ENCODE measurements around the gene SPTBN4.
"Not testable (repeated sequence)": the region's sequence is repeated elsewhere in the genome, so short reads cannot be mapped to it uniquely, and the experiment has no call there.

Gene SPTBN4

GRCh38 chr19:40590464-40591265 is 123.9 kb downstream of the SPTBN4 start:
- DNase-seq = no peak

GRCh38 chr19:40591724-40592123 is 124.9 kb downstream of the SPTBN4 start:
- not testable (repeated sequence) for DNase-seq

GRCh38 chr19:40592170-40592569 is 125.4 kb downstream of the SPTBN4 start:
- peak; percentile 73 for DNase-seq

- no peak for DNase-seq
Observed at GRCh38 chr19:40594255-40594654, 127.5 kb downstream of the SPTBN4 start.

- DNase-seq = no peak
Observed at GRCh38 chr19:40594657-40595091, 127.9 kb downstream of the SPTBN4 start.

- no peak for DNase-seq
Observed at GRCh38 chr19:40596608-40597328, 130.0 kb downstream of the SPTBN4 start.

GRCh38 chr19:40597329-40597838 is 130.6 kb downstream of the SPTBN4 start:
- no peak for DNase-seq

GRCh38 chr19:40598121-40598917 is 131.5 kb downstream of the SPTBN4 start:
- peak; percentile 77 for DNase-seq

- no peak for DNase-seq
Observed at GRCh38 chr19:40598918-40599307, 132.1 kb downstream of the SPTBN4 start.

GRCh38 chr19:40599331-40599901 is 132.6 kb downstream of the SPTBN4 start:
- DNase-seq = no peak

GRCh38 chr19:40599902-40600569 is 133.2 kb downstream of the SPTBN4 start:
- DNase-seq = no peak

GRCh38 chr19:40600570-40601133 is 133.9 kb downstream of the SPTBN4 start:
- no peak for DNase-seq

- no peak for DNase-seq
Observed at GRCh38 chr19:40601134-40601974, 134.6 kb downstream of the SPTBN4 start, which contains the start of gene LTBP4. TSS of gene LTBP4 (plus strand) at chr19:40601369. CDS start at chr19:40601388, 19 bp downstream.

- DNase-seq = no peak
Observed at GRCh38 chr19:40603071-40603388, 136.2 kb downstream of the SPTBN4 start.

- DNase-seq = peak; percentile 98
Observed at GRCh38 chr19:40603389-40604170, 136.8 kb downstream of the SPTBN4 start.

GRCh38 chr19:40604171-40604646 is 137.4 kb downstream of the SPTBN4 start:
- DNase-seq = no peak

- no peak for DNase-seq
Observed at GRCh38 chr19:40604647-40605215, 137.9 kb downstream of the SPTBN4 start.

- DNase-seq = peak; percentile 63
Observed at GRCh38 chr19:40605216-40605971, 138.6 kb downstream of the SPTBN4 start.

All from SHP77 treated with DMSO at 0.1 percent for 48 hours (cell line).